ENCODE measurements around the gene UBE3C.
"Not testable (repeated sequence)": the region's sequence is repeated elsewhere in the genome, so short reads cannot be mapped to it uniquely, and the experiment has no call there.

DNA sequence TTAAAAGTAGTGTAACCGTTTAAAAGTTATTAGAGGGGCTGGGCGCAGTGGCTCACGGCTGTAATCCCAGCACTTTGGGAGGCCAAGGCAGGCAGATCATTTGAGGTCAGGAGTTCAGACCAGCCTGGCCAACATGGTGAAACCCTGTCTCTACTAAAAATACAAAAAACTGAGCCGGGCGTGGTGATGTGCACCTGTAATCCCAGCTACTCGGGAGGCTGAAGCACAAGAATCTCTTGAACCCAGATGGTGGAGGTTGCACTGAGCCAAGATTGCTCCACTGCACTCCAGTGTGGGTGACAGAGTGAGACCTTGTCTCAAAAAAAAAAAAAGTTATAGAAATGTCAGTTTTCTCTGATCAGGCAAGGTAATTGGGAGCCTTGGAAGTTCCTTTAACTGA lies 113.1 kb downstream of the UBE3C start:
- not testable (repeated sequence) for TF ChIP-seq EP300 (conservative IDR thresholded peaks at IDR 0.05; ENCODE audit: poor library complexity, severe bottlenecking); RAD21 (conservative IDR thresholded peaks at IDR 0.05); POLR2AphosphoS5 (IDR thresholded peaks at IDR 0.05); TAF1 (IDR thresholded peaks at IDR 0.05; ENCODE audit: low read depth); EZH2 (IDR thresholded peaks at IDR 0.05; ENCODE audit: borderline replicate concordance, insufficient read depth, low read length, poor library complexity, severe bottlenecking); SMC3 (conservative IDR thresholded peaks at IDR 0.05; ENCODE audit: poor library complexity)
- TF ChIP-seq, protein P1, sequence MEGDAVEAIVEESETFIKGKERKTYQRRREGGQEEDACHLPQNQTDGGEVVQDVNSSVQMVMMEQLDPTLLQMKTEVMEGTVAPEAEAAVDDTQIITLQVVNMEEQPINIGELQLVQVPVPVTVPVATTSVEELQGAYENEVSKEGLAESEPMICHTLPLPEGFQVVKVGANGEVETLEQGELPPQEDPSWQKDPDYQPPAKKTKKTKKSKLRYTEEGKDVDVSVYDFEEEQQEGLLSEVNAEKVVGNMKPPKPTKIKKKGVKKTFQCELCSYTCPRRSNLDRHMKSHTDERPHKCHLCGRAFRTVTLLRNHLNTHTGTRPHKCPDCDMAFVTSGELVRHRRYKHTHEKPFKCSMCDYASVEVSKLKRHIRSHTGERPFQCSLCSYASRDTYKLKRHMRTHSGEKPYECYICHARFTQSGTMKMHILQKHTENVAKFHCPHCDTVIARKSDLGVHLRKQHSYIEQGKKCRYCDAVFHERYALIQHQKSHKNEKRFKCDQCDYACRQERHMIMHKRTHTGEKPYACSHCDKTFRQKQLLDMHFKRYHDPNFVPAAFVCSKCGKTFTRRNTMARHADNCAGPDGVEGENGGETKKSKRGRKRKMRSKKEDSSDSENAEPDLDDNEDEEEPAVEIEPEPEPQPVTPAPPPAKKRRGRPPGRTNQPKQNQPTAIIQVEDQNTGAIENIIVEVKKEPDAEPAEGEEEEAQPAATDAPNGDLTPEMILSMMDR (IDR thresholded peaks at IDR 0.05; ENCODE audit: poor library complexity, severe bottlenecking) = not testable (repeated sequence)

All from neural cell (in vitro differentiated cells).